ENCODE results near the gene MTMR6. TPM values are rescaled to one million over a fixed set of nuclear protein-coding genes. Genes with fewer than 3 reads are reported as not detected.

Gene MTMR6
- total and polyA plus RNA-seq, 12 donors: 4.0 to 19.5 (median 17.4) TPM

GRCh38 chr13:25244123-25244522 lies 43.2 kb downstream of the MTMR6 start:
- Histone ChIP-seq H3K4me1 (peaks cover 0 to 15% (median 0%) of the 10 kb centered on the region in 9 donors), H3K27me3 (no peaks in the 10 kb centered on the region), H3K36me3 (peaks cover 0 to 42% (median 0%) of the 10 kb centered on the region in 9 donors), H3K4me3 (no peak overlapping the region), H3K27ac (no peak overlapping the region), H3K9me3 (peaks cover 0 to 5% (median 0%) of the 10 kb centered on the region in 11 donors)
- WGBS, 2 donors: 98% methylated on average over 6 of the region's 6 CpGs
- no peak for ATAC-seq
- no peak for DNase-seq
- intact Hi-C loops (cut with DNase I): no loop called here
- TF ChIP-seq CTCF (IDR thresholded peaks at IDR 0.05): no peak

- no peak overlapping the region for H3K27ac ChIP-seq
- no peak overlapping the region for H3K4me3 ChIP-seq
- WGBS, 2 donors: 80 to 89% methylated on average over 3 of the region's 3 CpGs
- H3K9me3 ChIP-seq: peaks cover 0 to 5% (median 0%) of the 10 kb centered on the region in 11 donors
- peaks cover 0 to 30% (median 0%) of the 10 kb centered on the region in 9 donors for H3K36me3 ChIP-seq
- ATAC-seq (no peak), DNase-seq (no peak)
- intact Hi-C loops (cut with DNase I): no loop called here
- H3K27me3 ChIP-seq: no peaks in the 10 kb centered on the region
- H3K4me1 ChIP-seq: peaks cover 0 to 4% (median 0%) of the 10 kb centered on the region in 9 donors
- no peak for TF ChIP-seq CTCF (IDR thresholded peaks at IDR 0.05)
These were observed 44.3 kb downstream of the MTMR6 start for GRCh38 chr13:25242956-25243355.

GRCh38 chr13:25241007-25241406 lies 46.3 kb downstream of the MTMR6 start:
- TF ChIP-seq CTCF (IDR thresholded peaks at IDR 0.05): no peak
- intact Hi-C loops (cut with DNase I): no loop called here
- WGBS, 2 donors: 0% methylated on average over 1 of the region's 1 CpG

GRCh38 chr13:25237083-25237482 lies 50.2 kb downstream of the MTMR6 start:
- Histone ChIP-seq H3K36me3 (peaks cover 0 to 5% (median 0%) of the 10 kb centered on the region in 9 donors), H3K4me1 (peaks cover 0 to 5% (median 0%) of the 10 kb centered on the region in 9 donors), H3K27ac (no peak overlapping the region), H3K9me3 (peaks cover 0 to 5% (median 0%) of the 10 kb centered on the region in 11 donors), H3K4me3 (no peak overlapping the region), H3K27me3 (no peaks in the 10 kb centered on the region)
- ATAC-seq (no peak), DNase-seq (no peak)
- intact Hi-C loops (cut with DNase I): loop anchor here in 4 of 10 donors (10.0 kb wide), 1 partner anchor 138 kb away; the partner anchor contains the start of gene ATP8A2 (in 4 of the 4)
- TF ChIP-seq CTCF (IDR thresholded peaks at IDR 0.05): no peak
- 48 to 55% methylated on average over 2 of the region's 2 CpGs for WGBS, 2 donors

More at GRCh38 chr13:25241007-25241406, 46.3 kb downstream of the MTMR6 start:
- no peak overlapping the region for H3K4me3 ChIP-seq
- no peaks in the 10 kb centered on the region for H3K27me3 ChIP-seq
- DNase-seq: no peak
- H3K4me1 ChIP-seq: no peaks in the 10 kb centered on the region
- no peak overlapping the region for H3K27ac ChIP-seq
- ATAC-seq: no peak
- H3K36me3 ChIP-seq: peaks cover 0 to 23% (median 0%) of the 10 kb centered on the region in 9 donors
- H3K9me3 ChIP-seq: peaks cover 0 to 5% (median 0%) of the 10 kb centered on the region in 11 donors
